ENCODE results near the gene SLC44A1.

SLC44A1 gene

DNA sequence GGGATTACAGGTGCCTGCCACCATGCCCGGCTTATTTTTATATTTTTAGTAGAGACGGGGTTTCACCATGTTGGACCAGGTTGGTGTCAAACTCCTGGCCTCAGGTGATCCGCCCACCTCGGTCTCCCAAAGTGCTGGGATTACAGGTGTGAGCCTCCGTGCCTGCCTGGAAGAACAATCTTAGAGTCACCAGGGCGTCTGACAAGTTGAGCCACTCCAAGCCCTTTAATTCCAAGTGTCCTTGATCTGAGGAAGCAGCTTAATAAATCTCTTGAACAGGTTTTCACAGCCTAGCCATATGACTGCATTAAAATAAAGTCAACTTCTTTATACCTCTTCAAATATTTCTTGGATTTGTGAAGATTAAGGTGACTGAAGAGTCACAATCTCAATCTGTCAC, 31.5 kb downstream of the SLC44A1 start:
- no peak for DNase-seq

DNA sequence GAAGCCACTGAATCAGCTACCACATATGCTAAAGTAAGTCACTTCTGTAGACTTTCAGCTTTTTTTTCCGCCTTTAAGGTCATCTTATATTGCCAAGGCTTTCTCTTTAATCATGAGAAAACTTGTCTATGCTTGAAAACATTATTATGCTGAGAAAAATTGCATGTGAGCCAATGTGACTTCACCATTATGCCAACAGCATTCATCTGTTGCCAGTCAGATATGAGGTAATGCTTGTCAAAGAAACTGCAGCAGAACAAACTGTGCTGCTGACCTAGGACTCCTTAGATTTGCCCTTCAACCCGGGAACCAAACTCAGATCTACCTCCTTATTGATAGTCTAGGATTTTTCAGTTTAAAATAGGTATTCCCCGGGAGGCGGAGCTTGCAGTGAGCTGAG, 34.3 kb downstream of the SLC44A1 start:
- no peak for DNase-seq

DNA sequence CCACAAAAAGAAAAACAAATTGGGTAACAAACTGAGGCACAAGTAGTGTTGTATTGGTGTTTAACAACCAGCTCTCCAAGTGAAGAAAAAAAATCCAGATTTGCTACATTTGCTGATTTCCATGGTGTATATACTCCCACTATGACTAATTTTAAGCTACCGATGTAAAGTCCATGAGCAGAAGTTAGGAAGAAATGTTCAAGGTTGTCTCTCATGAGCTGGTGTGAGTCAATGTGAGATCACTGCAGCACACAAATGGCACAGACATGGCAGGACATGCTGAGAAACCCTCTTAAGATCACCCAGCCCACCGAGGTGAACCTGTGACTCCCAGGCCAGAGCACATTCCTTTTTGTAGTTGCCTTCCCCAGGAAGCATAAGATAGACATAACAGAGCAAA, 36.2 kb downstream of the SLC44A1 start:
- DNase-seq = no peak

DNA sequence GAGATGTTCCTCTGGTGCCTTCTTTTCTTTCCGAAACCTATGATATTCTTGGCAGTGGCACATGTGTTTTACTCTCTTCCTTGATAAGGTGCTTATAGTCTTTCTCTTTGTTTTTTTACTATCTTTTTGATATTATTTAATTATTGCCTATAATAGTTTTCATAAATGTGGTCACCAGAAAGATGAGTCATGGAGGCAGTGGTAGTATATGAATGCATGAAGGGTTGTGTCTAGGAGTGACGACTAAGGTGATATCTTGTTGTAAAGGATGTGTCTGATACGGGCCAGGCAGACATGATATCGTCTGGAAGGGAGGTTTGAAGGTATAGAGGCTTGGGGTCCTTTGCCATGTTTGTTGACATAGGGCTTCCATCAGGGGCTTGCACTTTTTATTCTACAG, 36.8 kb downstream of the SLC44A1 start:
- DNase-seq = no peak

DNA sequence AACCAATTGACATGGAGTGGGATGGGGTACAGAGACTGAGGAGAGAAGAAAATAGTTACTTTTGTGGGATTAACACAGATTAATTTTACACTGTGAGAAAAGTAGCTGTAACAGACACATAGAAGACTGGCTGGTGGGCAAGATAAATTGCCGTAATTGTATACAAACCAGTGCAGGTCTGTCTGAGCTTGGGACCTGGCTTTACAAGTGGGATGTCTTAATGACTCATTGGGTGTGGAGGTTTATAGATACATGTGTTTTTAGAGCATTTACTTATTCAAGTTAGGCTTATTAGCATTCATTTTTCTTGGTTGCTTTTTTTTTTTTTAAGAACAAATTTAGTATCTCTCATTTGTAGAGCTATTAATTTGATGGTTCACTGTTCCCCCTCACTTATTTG, 37.5 kb downstream of the SLC44A1 start:
- no peak for DNase-seq

DNA sequence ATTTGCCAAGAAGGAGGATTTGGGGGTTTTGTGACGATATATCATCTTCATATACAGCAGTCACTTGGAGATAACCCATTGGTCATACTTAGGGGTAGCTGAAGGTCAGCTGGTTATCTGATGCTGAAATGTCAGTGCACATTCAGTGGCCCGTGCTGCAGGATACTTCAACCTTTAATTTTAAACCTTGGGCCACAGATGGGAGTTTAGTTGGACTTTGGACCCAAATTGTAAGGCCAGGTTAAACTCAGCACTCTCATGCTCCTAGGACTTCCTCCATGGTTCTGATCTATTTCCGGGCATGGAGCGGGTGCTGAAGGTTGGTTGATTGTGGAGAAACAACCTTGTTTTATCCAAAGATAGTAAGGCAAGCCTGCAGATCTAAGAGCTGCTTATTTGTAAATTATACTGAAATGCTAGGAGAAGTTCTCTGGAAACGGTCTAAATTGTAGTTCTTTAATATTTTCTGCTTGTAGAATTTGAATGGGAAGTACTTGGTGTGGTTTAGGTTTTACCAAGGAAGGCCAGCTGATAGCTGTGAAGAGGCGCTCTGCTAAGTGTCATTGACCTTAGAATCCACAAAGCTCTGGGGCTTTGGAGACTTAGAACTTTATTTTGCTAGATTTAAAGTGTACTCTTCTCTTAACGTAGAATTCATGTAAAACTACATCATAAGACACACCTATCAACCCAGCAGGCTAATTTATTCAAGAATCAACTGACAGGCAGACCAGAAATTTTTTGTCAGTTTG, 38.6 kb downstream of the SLC44A1 start:
- no peak for DNase-seq

DNA sequence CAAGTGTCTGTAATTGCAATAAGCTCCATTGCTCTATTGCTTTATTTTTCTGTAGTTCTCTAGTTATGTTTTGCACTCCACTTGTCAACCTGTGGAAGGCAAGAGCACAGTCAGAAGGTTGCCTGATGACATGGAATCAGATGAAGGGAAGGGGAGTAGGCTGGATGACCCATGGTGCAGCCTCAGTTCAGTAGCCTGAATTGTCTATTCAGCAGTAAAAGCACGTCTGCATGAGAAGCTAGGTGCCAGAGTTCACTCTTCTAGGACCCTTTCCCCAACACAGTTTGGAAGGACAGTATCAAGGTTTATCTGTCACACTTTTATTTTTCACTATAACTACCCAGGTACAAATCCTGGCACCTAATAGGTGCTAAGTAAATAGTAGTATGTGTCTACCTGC, 39.3 kb downstream of the SLC44A1 start:
- DNase-seq = no peak

DNA sequence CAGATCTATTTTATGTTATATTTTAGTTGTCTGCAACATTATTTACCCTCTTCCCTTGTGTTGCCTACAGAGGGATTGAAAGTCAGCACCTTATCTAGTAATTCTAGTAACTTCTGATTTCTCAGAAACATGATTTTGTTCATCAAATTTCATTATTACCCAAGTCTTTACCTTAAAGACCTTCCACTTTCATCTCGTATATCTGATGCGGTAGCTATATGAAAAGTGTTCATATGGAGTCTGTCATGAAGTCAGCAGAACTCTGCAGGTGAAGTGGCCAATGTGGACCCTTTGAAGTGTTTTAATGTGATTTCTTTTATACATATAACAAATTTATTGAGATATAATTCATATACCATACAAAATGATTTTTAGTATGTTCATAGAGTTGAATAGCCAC, 40.0 kb downstream of the SLC44A1 start:
- DNase-seq = no peak

DNA sequence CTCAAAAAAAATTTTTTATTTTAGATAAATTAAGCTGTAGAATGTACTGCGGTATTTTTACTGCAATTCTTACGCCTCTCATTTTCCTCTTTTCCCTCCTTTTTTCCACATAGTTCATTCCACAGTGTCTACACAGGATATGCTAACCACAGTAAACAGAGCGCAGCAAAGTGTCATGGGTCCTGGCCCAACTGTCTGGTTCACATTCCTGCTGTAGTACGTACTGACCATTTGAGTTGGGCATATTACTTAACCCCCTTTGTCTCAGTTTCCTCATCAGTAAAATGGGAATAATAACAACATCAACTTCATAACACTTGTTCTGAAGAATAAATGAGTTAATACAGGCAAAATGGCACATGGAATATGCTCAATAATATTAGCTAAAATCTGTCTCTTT, 41.6 kb downstream of the SLC44A1 start:
- no peak for DNase-seq

DNA sequence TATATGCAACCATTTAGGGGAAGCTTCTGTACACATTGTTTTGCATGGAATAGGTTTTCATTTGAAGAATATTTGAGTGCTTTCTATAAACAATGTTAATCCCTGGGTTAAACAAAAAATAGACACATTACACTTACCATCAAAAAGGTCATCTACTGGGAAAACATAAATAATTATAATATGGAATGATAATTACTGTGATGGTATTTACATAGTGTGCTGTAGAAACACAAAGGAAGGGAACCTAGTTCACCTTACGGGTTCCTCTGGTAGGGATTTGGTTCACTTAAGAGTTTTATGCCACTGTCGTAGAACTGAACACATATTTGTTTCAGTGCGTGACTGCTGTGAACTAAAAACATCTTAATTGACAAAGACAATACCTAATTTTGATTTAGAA, 44.9 kb downstream of the SLC44A1 start:
- DNase-seq = no peak

DNA sequence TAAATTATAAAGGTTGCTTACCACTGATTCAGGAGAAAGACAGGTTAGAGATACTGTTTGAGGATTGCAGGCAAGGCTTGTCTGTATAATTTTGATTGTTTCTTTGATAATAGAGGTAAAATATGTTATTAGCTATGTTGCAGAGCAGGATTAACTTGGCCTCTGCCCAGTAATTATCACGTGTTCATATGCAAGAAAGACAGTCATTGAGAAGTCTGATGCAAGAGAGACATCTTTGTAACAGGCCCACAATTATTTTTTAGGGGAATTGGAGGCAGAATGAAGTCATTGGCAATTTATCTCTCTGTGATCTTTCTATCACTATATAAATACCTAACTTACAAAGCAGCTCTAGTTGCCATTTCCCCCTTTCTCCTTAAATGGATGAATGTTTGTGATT, 46.0 kb downstream of the SLC44A1 start:
- no peak for DNase-seq

DNA sequence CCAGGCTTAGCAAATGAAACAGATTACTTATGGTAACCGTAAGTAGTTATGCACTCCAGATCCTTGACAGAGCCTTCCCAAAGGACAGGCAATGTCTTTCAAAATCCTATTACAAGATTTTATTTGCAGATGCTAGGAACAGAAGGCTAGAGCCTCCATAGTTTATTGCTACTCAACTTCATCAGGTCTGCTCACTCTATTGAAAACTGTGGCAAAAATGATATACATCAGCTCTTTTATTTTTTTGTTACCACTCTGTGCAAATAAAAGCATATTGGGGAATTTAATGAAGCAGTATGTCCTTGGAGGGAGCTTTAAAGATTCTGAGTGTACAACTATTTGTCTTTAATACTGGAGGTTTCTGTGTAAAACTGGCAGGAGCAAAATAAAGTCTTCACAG, 46.5 kb downstream of the SLC44A1 start:
- DNase-seq = no peak

DNA sequence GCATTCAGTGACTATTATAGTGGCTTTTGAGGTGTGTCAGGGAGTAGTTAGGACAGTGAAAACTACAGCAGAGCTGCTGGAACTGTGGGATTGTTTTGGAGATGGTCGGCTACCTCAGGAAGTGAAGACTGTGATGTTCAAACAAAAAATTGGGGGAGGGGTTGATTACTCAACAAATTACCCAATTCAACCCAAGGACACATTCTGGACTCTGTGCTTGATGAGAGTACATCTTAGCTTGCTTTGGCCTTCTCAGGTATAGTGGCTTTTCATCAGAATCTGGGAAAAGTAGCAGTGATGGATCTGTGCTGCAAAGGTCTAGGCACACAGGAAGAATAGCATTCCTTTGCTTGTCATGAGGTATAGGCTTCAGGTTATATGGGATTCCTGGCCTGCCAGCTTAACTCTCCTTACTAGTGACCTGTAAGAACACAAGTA, 47.0 kb downstream of the SLC44A1 start:
- DNase-seq = no peak

DNA sequence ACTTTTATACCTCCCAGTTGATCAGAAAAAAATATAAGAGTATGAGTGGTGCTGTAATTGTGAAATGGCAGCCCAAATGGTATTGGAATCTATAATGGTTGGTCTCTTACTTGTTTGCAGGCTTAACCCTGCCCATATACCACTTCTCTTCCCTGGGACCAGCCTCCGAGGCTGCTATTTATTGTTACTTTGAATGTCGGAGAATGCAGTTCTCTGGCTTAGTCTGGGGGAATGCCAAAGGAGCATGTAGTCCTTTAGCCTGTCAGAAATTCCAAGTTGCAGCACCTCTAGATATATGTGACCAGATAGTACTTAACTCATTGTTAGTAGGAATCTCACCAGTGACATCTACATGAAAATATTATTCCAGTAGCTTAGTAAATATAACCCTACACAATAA, 47.5 kb downstream of the SLC44A1 start:
- no peak for DNase-seq

DNA sequence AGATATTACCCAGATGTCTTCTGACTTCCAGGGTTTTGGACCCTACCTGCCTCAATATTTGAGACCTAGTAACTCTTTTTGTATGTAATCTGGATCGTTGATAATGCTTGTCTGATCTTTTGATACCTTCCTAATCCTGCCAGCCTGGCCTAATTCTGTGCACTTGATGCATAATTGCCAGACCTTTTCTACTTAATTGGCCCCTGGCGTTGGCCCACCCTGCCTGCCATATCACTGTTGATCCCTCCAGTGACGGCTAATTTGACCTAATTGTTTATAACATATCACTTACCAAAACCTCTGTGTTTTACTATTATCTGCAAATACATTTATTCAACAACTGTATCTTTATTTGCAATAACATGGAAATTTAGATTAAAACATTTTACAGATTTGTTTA, 49.0 kb downstream of the SLC44A1 start:
- DNase-seq = no peak

DNA sequence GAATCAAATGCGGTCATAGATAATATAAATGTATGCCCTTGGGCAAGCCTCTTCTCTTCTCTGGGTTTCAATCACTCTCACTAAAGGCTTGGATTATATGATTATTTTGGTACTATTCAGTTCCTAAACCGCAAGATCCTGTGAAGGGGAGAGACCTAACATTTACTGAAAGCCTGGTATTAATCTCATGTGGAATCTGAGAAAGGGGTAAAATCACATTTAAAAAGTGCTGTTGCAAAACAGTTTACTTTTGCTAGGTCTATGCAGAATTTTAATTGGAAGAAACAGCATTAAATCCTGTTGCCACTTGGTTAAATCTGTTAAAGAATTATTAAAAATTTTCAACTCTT, 50.7 kb downstream of the SLC44A1 start:
- DNase-seq = no peak

DNA sequence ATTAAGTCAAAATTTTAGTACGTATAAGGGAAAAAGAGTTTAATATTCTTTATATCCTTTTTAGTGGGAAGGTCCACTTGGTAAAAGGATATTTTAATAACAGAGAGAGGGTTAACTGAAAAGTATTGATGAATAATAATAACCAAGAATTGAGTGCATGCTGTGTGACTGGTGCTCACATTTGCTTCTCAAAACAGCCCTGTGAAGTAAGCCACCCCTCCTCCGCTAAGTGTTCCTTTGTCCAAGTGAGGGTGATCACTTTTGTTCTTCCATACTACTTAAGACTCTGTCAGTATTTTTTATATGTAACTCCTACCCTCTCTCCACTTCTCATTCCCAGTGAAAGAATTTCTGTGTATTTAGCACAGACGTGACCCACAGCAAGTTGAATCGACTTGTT, 51.5 kb downstream of the SLC44A1 start:
- DNase-seq = no peak

DNA sequence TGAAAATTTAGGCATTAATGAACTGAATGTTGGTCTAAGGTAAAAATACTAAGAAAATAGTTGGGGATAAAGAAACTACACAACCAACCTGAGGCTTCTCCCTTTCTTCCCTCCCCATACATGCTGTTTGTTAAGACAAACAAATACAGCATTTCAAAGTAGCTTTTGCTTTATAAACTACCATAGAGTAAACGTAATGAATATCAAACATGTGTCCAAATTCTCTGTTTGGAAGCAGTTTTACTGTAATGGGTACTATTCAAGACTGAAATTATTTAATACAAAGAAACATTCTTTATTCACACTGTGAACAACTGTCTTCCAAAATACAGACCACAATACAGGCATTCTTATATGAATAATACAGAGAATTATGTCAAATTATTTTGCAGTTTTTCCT, 52.0 kb downstream of the SLC44A1 start:
- no peak for DNase-seq

DNA sequence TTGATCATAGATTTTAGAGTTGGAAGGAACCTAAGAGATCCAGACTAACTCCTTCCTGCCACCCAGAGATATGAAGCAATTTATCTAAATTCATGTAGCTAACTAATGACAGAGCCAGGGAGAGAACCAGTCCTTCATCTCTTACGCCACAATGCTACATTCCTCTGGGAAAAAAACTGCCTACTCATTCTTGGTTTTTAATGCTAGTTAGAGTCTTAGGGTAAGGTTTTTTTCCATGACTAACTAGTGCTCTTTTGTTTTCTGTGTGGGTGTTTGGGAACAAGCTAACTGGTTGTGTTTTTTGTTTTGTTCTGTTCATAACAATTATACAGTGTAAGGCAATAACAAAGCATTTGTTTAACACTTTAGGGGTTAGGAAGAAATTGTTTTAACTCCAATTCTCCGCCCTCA, 52.4 kb downstream of the SLC44A1 start:
- no peak for DNase-seq

DNA sequence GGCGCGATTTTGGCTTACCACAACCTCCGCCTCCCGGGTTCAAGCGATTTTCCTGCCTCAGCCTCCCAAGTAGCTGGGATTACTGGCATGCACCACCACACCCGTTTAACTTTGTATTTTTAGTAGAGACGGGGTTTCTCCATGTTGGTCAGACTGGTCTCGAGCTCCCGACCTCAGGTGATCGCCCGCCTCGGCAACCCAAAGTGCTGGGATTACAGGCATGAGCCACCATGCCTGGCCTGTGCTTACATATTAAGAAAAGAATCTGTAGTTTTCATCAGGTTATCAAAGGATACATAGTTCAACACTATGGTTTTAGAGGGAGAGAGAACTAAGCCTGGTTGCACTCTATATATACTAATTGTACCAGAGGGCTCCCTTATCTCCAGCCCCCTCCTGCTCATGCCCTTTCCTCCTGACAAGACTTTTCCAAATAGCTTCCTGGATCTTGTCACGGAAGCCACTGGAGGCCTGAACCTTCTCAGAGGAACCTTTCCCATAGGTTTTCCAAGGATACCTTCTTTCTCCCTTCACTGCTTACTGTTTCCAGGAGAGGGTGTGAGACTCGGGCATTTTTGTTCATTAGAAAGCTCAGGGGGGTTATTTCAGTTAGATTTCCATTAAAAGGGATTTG, 53.1 kb downstream of the SLC44A1 start:
- no peak for DNase-seq

DNA sequence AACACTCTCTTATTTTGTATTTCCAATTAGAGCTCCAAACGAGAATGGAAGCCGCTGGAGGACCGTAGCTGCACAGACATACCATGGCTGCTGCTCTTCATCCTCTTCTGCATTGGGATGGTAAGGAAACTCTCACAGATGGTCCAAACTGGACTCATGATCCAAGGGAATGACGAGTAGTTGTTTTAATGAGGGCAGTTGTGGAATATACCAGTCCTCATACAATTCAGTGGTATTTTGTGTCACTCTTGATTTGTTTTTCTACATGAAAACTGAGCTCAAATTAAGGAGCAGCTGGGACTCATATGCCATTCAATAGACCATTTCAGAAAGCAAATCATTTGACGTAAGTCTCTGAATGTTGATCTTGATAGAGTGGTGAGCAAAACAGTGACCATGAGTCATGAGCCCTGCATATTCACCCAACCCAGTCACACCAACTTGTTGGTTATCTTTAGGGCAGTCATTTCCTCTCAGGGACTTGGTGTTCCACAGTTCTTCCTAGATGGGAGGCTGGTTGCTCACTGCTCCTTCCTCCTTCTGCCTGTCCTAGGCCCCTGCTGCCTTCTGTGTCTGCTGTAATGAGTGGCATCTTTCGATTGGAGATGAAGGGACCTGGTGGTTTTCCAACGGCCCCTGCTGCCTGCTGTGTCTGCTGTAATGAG, 54.9 kb downstream of the SLC44A1 start:
- no peak for DNase-seq

DNA sequence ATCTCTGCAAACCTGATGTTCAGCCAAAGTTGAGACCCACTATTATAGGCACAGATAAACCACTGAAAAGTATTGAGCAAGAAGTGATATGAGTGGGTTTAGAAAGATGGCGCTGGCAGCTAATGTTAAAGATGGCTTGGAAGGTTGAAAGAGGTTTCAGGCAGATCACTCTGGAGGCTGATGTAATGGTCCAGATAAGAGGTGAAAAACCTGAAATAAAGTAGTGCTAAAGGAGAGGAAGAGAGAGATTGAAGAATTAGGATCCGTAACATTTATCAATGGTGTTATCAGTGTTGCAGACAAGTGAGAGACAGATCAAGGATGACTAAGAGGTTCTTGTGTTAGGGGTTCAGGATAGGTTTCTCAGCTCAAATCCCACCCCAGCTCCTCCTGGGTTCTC, 58.3 kb downstream of the SLC44A1 start:
- no peak for DNase-seq

DNA sequence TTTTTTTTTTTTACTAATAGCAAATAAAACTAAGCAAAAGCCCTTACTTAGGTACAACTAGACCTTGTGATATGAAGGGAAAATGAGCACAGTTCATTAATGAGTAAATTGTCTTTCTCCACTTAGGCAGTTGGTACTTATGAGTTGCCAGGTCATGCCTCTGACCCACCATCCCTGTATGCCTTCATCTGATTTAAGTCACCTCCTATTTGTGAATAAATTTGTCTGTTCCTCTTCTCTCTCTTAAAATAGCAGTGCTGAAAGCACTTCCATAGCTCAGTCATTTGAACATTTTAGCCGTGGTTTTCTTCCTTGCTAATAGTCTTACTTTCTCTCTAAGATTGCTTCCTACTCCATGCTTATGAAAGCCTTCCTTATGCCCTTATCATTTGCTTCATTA, 61.4 kb downstream of the SLC44A1 start:
- DNase-seq = no peak

DNA sequence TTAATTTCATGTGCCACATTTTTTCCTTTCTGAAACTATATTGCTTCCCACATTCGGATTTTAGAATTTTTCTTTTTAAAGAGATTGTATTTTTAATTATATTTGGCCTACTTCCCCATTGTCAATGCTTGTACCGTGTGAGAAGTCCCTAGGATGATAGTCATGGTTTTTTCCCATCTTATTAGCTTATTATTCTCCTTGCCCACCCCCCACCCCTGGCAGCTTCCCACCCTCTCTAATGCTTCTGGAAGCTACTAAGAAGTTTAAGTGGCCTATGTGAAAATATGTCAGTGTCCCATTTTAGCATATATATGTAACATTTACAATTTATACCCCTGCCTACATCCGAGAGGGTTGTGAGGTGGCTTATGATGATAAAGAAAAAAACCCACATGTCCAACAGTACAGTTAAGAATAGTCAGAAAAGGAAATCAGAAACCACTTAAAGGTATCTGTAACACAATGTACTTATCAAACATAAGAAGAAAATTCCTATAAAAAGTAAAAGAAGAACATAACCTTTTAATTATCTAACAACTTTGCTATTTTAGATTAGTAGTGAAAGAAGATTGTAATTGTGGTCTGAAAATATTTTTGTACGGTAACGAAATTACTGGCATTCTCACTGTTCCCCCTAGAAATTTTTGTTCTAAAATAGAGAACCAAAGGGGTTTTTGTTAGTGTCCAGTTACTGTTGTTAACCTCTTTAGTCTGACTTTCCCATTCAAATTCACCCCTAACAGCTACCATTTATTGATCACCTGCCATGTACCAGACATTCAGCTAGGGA, 62.1 kb downstream of the SLC44A1 start:
- no peak for DNase-seq
